ENCODE data around the gene RAB4A.

GRCh38 chr1:229281339-229281926 lies 10.5 kb downstream of the RAB4A start:
- peak in 1 of 7 experiments; percentile 13 for TF ChIP-seq CTCF (IDR thresholded peaks at IDR 0.05)
- no peak for TF ChIP-seq POLR2A (IDR thresholded peaks at IDR 0.05)

All from body of pancreas (tissue), 4 donors.